Stimulated activated CD4-positive, alpha-beta T cell treated with anti-CD3 and anti-CD28 coated beads, Interleukin-12 subunit alpha, Interleukin-12 subunit beta, amount 100 ng/mL, for 48 hours (primary cell): ENCODE data around the gene DDX42.
A peak's percentile ranks its signal among the peaks of the same experiment; 100 is the strongest.
"Not testable (repeated sequence)": the region's sequence is repeated elsewhere in the genome, so short reads cannot be mapped to it uniquely, and the experiment has no call there.

Source experiments
- DNase-seq, 3 donors: peaks; one replicate each; pipeline ENCODE4 v3.0.0-alpha.2; 2020; ENCODE audit warnings: low read depth in 2 of 3, low spot score in 1 of 3

Gene DDX42

DNA sequence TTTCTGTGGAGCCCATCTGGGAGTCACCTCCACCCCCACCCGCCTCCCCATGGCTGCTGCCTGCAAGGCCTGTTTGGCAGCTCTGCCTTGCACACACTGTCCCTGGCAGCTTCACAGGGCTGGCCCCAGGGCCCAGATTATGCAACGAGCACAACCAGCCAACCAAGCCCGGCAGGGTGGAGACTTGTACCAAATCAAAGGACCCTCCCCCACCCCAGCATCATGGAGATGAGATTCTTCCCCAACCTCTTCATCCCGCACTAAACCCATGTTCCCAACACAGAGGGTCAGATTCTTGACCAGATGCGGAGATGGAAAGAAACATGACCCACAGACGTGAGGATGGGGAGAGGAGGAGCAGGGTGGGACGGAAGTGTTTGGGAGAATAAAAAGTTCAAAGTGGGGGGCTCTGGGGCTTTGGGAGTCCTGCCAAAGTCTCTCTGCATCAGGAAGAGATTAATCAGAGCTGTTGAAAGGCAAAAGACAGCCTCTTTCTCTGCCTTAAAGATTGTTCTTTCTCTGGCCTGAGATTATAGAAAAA lies 64.7 kb downstream of the DDX42 start:
- DNase-seq: no peak

DNA sequence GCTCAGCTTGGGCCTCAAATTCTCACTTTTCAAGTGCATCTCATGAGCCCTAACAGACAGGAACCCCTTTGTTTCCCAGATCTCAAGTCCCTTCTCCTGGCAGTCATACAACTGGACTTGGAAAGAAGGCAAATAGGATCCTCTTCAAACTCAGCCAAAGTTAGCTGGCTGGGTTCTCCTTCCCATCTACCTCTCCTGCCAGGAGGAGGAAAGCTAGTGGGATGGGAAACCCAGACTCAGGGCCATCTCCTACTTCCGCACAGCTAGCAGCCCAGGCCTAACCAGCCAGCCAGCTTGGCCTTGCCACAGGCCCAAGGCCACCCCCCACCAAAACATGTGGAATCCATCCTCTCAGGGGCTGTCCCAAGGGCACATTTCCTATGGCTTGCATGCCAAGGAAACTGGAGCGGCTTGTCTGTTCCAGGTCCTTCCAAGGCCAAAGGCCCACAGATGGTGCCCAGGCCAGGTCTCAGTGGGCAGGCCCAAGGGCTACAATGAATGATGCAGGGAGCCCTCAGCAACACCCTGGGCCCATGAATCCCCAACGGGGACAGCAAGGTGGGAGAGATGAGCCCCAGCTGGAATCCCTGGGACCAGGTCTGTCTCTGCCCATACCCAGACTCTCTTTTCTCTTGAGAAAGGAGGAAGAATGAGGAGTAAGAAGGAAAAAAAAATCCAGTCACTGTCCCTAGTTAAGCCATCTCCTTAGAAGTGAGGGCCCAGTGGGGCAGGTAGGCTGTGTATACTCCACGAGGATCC lies 66.8 kb downstream of the DDX42 start:
- no peak for DNase-seq

- DNase-seq: no peak
Observed at GRCh38 chr17:63841350-63842172, 67.6 kb downstream of the DDX42 start.

DNA sequence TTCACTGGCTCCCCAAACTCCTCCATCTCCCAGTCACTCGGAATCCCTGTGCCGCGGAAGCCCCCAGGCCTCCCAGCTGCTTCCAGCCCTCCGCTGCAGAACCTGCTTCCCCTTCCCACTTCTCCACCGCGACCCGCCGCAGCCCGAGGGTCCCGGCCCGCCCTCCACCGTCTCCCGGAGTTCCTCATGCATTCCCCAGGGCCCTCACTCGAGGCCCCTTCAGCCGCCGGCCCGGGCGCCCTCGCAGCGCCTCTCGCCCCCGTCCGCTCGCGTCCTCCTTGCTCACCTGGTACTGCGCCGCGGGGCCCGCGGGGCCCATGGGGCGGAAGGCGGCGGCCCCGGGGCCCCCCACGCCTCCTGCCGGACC lies 68.2 kb downstream of the DDX42 start:
- no peak for DNase-seq

DNA sequence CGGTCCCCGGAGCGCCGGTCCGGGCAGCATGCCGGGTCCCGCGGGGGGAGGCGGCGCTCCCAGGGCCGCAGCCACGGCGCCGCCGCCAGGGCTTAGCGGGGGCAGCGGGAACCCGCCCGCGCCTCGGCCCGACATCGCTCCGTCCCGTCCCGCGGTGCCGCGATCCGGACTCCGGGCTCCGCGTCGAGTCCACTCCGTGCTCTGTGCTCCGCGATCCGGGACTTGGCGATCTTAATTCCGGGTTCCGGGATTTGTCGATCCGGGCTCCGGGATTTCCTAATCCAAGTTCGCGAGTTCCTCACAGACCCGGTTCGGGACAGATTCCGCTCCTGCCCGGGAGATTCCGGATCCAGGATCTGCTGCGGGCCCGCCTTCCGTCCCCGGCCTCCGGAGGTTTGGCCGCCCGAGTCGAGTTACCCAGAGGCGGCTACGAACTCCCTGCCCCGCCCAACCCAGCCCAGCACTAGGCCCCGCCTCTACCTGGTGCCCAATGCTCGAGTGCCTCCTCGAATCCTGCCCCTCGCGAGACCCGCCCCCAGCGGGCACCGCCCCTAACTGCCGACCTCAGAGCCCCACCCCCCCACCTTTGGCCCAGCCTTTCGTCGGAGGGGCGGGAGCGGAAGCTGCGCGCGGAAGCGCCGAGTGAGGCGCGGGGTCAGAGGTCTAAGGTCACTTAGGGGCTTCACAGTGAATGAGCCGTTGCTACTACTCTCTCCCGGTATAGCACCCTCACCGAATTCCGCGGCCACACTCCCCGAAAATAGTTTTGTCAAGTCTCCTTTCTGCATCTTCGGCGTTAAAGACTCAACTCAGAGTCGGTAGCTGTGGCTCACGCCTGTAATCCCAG lies 68.8 kb downstream of the DDX42 start, which contains the start of gene SMARCD2:
Gene SMARCD2 (minus strand): TSS at position 146 of the 847 bp plus-strand sequence. CDS start 11 bp downstream, at position 135.
- peak; percentile 98 to 99 (median 99) for DNase-seq

- DNase-seq: not testable (repeated sequence)
Observed at GRCh38 chr17:63843387-63843888, 69.5 kb downstream of the DDX42 start.

- DNase-seq: no peak
Observed at GRCh38 chr17:63843910-63844677, 70.1 kb downstream of the DDX42 start.

DNA sequence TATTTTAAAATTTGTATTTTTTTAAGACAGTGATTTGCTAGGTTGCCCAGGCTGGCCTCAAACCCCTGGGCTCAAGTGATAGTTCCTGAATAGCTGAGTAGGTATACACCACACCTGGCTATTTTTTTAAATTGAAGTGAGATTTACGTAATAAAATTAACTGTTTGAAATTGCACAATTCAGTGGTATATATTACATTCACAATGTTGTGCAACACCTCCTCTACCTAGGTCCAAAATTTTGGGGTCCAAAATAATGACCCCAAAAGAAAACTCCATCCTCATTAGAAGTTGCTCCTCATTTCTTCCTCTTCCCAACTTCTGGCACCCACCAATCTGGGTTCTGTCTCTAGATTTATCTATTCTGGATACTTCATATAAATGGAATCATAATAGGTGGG lies 71.5 kb downstream of the DDX42 start:
- no peak for DNase-seq

DNA sequence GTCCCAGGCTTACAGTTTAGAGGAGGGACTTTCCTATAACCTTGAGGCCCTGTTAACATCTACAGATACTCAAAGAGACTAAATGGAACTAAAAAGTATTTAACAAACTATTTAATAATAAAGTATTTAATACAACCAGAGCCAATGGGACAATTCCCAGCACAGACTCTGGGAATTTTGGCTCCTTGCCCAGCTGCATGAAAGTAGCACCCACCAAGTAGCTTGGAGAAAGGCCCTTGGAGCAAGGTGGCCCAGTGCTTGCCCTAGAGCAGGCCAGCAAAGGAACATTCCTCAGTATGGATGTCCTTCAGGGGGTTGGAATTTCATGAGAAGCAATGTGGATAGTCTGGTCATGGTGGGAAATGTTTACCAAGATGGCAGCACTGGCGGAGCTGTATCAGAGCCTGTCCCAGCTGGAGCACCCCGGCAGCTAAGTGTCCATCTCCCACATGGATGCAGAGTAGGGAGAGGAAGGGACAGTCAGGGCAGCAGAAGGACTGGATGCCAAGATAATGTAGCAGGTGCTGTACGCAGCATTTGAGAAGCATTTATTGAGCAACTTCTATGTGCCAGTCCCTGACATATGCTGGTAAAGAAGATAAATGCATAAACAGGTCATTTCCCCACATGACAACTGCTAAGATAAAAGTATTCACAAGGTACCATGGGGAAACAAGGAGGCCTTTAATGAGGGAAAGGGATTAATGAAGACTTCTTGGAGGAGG lies 73.7 kb downstream of the DDX42 start:
- no peak for DNase-seq

- peak; percentile 97 to 98 (median 98) for DNase-seq
Observed at GRCh38 chr17:63848834-63849689, 75.1 kb downstream of the DDX42 start.

GRCh38 chr17:63850401-63850800 lies 76.4 kb downstream of the DDX42 start:
- DNase-seq: no peak

- DNase-seq: no peak
Observed at GRCh38 chr17:63853260-63853659, 79.3 kb downstream of the DDX42 start.

DNA sequence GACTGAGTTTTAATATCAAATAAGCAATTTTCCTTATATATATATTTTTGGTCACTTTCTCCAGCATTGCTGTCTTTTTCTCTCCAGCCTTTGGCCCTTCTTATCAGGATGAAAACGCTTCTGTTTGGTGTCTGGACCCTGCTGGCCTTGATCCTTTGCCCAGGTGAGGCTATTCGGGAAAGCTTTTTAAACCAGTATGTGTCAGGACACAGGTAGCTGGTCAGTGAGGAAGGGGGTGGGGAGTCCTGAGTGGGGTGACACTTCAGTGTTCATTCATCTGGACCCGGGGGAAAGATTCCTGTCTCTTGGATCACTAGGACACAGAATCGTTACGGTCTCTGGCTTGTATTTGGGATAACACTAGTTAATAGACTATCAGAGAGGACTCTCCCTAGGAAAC lies 80.7 kb downstream of the DDX42 start:
- no peak for DNase-seq

GRCh38 chr17:63855185-63855584 lies 81.2 kb downstream of the DDX42 start:
- DNase-seq: no peak

DNA sequence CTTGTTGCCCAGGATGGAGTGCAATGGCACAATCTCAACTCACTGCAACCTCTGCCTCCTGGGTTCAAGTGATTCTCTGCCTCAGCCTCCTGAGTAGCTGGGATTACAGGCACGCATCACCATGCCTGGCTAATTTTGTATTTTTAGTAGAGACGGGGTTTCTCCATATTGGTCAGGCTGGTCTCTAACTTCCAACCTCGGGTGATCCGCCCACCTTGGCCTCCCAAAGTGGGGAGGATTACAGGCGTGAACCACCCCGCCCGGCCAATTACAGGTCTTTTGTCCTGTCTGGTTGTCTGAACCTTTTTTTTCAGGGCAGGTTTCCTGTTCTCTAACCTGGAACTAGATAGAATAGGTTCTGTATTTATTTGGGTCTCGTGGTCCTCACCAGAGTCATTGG lies 82.5 kb downstream of the DDX42 start:
- not testable (repeated sequence) for DNase-seq

DNA sequence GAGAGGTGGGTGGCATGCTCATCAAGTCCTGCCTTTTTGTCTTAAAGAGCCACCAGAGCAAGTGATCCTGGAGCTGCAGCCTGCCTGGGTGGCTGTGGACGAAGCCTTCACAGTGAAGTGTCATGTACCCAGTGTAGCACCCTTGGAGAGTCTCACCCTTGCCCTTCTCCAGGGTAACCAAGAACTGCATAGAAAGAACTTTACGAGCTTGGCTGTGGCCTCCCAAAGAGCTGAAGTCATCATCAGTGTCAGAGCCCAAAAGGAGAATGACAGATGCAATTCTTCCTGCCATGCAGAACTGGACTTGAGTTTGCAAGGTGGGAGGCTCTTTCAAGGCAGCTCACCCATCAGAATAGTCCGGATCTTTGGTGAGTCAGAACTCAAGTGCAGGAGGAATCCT lies 85.3 kb downstream of the DDX42 start:
- no peak for DNase-seq

DNA sequence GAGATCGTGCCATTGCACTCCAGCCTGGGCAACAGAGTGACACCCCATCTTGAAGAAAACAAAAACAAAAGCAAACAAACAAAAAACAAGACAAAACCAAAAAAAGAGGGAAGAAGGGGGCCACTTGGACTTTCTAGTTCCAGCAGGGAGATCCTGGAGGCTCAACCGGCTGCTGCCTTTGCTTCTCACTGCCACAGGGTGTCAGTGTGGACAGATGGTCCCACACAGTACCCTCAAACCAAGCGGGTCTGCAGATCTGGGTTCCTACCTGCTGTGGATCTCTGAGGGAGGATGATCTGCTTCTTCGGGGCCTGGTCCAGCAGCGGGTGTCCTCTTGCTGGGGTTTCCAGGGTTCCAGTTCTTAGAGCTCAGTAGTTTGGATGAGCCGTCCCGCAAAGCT lies 92.7 kb downstream of the DDX42 start:
- not testable (repeated sequence) for DNase-seq
